SW 1271 (cell line): ENCODE results near the gene LMO1.

Source experiments
- DNase-seq, 2 experiments: peaks; one replicate each; lab custom pipeline; 2025; lab: John Stamatoyannopoulos, UW

The LMO1 gene

GRCh38 chr11:8288166-8288772, 24.6 kb upstream of the LMO1 start:
- DNase-seq = no peak

GRCh38 chr11:8287703-8288102, 24.0 kb upstream of the LMO1 start:
- no peak for DNase-seq

- DNase-seq = no peak
Observed at GRCh38 chr11:8287297-8287696, 23.6 kb upstream of the LMO1 start.

- DNase-seq = no peak
Observed at GRCh38 chr11:8286886-8287285, 23.2 kb upstream of the LMO1 start.

DNA sequence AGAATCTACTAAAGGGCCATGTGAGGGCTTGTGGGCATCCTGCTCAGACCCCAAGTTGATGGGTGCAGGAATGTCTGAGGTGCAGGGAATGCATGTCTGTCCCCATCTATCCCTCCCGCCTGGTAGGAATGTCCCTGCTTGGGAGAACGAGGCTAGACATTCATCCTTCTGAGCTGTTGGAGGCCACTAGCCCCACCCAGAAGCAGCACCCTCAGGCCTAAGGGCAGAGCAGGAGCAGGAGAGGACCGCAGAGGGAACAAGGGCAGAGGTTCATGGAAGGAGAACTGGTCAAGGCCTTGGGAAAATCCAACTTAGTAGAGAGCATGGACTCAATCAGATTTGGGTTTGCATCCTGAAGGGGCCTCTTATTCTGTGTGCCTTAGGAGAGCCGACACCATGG, 22.1 kb upstream of the LMO1 start:
- no peak for DNase-seq

- no peak for DNase-seq
Observed at GRCh38 chr11:8285228-8285627, 21.6 kb upstream of the LMO1 start.

- no peak for DNase-seq
Observed at GRCh38 chr11:8283465-8284230, 20.0 kb upstream of the LMO1 start.

DNA sequence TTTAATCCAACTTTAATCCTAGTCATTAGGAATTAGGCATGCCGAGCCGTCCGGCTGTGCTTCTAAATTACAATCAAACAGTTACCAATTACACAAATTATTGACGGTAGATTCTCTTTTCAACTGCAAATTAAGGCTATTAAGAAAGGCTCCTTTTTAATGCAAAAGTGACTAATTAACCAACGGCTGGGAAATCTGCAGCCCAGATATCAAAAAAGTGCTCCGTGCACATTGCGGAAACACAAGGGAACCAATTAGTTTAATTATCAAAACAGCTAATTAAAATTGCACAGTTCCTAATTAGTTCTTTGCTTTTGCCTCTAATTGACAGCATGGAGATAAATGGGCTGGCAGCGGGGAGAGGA, 19.4 kb upstream of the LMO1 start:
- DNase-seq = no peak

GRCh38 chr11:8282631-8283030, 19.0 kb upstream of the LMO1 start:
- no peak for DNase-seq

DNA sequence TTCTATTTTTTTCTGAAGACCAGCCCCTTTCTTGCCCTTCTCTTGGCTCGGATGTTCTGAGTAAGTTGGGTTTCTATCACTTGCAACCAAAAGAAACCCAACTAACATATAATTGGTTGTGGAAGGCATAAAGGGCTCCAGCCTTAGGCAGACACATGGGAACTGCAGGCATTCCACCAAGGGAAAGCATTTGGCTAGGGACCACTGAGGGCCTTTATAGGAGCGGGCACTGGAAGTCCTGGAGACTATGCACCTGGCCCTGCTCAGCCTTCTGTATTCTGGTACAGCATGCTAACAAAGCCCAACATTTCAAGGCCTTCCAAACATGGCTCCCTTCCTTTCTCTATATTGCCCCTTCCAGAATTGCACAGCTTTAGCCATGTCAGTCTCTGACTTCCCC, 17.6 kb upstream of the LMO1 start:
- DNase-seq = no peak

DNA sequence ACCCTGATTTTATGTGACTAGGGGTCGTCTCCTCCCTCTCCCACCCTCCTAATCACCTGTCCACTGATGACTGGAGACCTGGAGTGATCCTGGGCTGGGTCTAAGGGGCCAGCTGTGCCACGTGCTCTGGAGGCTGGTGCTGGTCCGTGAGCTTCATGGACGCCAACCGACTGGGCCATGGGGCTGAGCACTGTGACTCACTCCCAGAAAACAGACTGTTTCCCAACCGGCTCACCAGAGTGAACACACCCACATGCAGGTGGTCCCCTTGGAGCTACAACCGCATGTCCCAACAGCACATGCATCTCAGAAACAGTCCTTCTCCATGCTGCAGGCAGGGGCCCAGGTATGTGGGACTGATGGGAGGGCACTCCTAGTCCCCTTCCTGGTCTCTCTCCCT, 14.0 kb upstream of the LMO1 start:
- no peak for DNase-seq

- no peak for DNase-seq
Observed at GRCh38 chr11:8276528-8276927, 12.8 kb upstream of the LMO1 start.

DNA sequence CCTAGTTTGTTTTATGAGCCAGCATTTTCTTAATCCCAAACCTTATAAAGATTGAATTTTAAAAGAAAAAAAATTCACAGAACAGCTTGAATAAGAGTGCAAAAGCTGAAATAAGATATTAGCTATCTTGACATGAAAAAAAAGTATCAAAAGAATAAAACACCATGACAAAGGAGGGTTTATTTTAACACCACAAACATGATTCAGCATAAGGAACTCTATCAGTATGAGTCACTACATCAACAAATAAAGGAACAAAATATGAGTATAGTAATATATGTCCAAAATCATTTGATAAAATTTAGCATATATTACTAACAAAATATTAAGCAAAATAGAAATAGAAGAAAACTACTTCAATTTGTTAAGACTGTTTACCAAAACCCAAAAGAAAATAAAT, 9.6 kb upstream of the LMO1 start:
- no peak for DNase-seq

GRCh38 chr11:8271106-8271886, 7.6 kb upstream of the LMO1 start:
- no peak for DNase-seq

GRCh38 chr11:8269636-8270035, 6.0 kb upstream of the LMO1 start:
- DNase-seq = no peak

- DNase-seq = no peak
Observed at GRCh38 chr11:8268530-8269400, 5.1 kb upstream of the LMO1 start.

- DNase-seq = no peak
Observed at GRCh38 chr11:8267831-8268529, 4.3 kb upstream of the LMO1 start.

DNA sequence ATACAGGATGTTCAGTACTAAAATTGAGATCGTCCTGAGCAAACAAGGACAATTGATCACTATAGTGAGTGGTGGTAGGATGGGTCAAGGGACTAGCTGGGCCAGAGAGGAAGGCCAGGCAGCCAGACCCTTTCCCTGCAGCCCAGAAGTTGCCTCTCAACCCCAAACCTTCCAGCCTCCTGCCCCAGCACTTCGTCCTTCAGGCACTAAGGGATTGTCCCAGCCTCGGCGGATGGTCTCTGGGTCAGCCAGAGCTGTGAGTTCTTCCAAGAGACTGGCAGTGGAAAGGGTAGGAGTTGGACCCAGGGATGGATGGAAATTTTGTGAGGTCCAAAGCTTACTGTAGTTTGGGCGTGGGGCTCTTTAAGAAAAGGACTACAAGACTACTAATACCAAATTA, 3.6 kb upstream of the LMO1 start:
- no peak for DNase-seq

DNA sequence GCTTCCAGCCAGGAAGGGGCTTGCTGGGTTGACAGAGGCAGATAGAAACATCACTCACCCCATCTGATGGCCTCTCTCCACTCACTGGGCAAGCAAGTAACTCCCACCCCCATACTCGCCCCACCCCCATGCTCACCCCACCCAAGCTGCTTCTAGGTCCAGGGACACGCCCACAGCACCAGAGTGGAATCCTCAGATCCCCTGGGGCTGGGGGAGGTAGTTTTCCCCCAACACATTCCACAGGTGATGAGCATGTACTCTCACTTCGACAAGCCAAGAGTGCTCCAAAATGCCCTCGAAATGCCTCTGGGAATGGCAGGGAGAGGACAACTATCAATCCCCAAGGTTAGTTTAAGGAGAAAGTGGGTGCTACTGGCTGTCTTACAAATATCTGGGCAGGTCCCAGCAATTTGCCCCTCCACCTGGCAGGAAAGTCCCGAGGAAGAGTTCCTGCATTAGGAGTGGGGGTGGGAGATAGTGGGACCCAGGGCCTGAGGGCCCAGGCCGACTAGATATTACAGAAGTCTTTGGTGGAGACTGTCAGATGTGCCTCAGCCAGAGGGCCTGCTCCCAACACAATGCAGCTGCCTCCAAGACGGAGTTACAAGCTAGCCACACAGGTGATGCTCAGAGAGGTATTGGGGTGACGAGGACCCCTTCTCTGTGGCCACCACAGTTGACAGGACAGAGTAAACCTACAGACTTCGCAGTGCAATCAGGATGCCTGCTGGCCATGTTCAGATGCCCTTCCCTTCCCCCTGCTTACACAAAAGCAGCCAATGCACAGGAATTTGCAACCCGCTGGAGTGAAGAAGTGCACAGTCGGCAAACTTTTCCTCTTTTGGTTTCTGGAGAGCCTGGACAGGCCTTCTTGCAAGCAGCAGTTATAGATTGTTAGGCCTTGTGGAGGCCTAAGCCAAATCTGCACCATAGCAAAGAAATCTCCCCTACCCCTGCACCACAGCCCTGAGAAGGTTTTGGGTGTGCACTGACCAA, 2.9 kb upstream of the LMO1 start:
- no peak for DNase-seq

DNA sequence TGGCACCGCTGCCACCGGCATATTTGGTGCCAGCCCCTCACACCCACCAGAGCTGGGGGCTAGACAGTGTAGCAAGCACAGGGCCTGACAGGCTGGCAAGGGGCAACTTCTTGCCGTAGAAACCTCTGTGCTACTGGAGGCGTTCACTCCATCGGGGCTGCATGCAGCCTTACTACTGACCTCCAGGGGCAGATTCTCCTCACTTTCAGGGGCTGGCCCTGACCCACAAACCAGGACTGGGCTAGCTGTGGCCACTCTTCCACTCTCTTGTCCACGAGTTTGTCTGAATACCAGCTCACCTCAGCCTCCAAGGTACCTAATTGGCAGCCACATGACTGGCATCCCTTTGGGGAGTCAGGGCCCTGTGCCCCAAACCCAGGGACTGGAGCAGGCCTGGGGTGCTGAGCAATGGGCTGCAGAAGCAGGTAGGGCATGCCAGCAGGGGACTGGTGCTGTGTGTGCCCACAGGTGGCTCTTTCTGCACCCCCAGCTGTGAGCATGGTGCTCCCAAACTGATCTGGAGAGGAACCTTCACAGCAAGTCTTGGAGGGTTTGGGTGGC, 2.1 kb upstream of the LMO1 start:
- DNase-seq = no peak
